B cell (primary cell): Measurements from ENCODE around the gene CH25H.

ENCODE experiments used
- CTCF ChIP-seq: fragments of 200-600 bp; IDR thresholded peaks from one replicate; pipeline ENCODE4 v1.8.0; 2022; ENCODE audit warnings: antibody characterized with exemption, mild to moderate bottlenecking
- EZH2 ChIP-seq: IDR thresholded peaks from 2 replicates; pipeline ENCODE4 v1.6.1; 2012; ENCODE audit warnings: borderline replicate concordance, low read depth, mild to moderate bottlenecking, moderate library complexity, low read length; ENCODE audit not compliant: insufficient read depth, poor library complexity, severe bottlenecking

- TF ChIP-seq CTCF: no peak
- no peak for TF ChIP-seq EZH2
These were observed 30.7 kb upstream of the CH25H start for GRCh38 chr10:89237849-89238248.
